HEK293 (cell line): ENCODE results near the gene CREB3.

Experiments used
- CTCF ChIA-PET: fragments of 350-600 bp; formaldehyde crosslinking; extraction: SDS; loops from one replicate; lab custom pipeline; 2021; ENCODE audit warnings: antibody characterized with exemption; lab: Yijun Ruan, JAX
- POLR2A ChIA-PET: fragments of 300-600 bp; formaldehyde crosslinking; extraction: SDS; loops from one replicate; lab custom pipeline; 2020; ENCODE audit warnings: antibody characterized with exemption, inconsistent platforms; lab: Yijun Ruan, JAX
- H3K27ac ChIP-seq: fragments of 200-500 bp; sonication (Bioruptor generic); 2 replicates; pipeline ENCODE4 v1.5.1; 2014; ENCODE audit warnings: low read depth, low read length, control low read depth, inconsistent platforms; ENCODE audit errors: extremely low read depth
- H3K36me3 ChIP-seq, 2 experiments: fragments of 200-500 bp in 1 of 2; sonication (Bioruptor generic) in 1 of 2; 1 replicate in 1 of 2; 2 replicates in 1 of 2; pipeline ENCODE4 v1.5.1; 2014 to 2017; ENCODE audit warnings: inconsistent platforms in 2 of 2, low read length in 2 of 2; ENCODE audit not compliant: control insufficient read depth in 2 of 2, insufficient read depth in 1 of 2
- H3K4me1 ChIP-seq: fragments of 200-500 bp; sonication (Bioruptor generic); 2 replicates; pipeline ENCODE4 v1.5.1; 2014; ENCODE audit warnings: mild to moderate bottlenecking, low read length, inconsistent platforms; ENCODE audit not compliant: control insufficient read depth, insufficient read depth
- H3K4me3 ChIP-seq: 2 replicates; pipeline ENCODE4 v1.5.1; 2011; ENCODE audit warnings: low read depth, mild to moderate bottlenecking, control low read depth, low read length, moderate library complexity
- H3K9me3 ChIP-seq: fragments of 200-500 bp; sonication (Bioruptor generic); 2 replicates; pipeline ENCODE4 v1.5.1; 2014; ENCODE audit warnings: low read depth, low read length, inconsistent platforms; ENCODE audit not compliant: control insufficient read depth, insufficient read depth
- BCL11A ChIP-seq: fragments of 450-650 bp; formaldehyde crosslinking; IDR thresholded peaks from 2 replicates; pipeline ENCODE4 v1.5.1; 2016; ENCODE audit warnings: low read depth, missing biosample characterization, missing genetic modification characterization
- IKZF3 ChIP-seq: fragments of 450-650 bp; IDR thresholded peaks from 2 replicates; pipeline ENCODE4 v1.5.0; 2018; ENCODE audit warnings: missing biosample characterization, mild to moderate bottlenecking, missing genetic modification characterization, moderate library complexity
- KLF1 ChIP-seq: fragments of 450-650 bp; formaldehyde crosslinking; IDR thresholded peaks from 2 replicates; pipeline ENCODE4 v1.5.1; 2016; ENCODE audit warnings: missing biosample characterization, missing genetic modification characterization
- KLF8 ChIP-seq: fragments of 450-650 bp; formaldehyde crosslinking; IDR thresholded peaks from 2 replicates; pipeline ENCODE4 v1.5.1; 2016; ENCODE audit warnings: missing biosample characterization, missing genetic modification characterization
- KLF9 ChIP-seq: fragments of 450-650 bp; formaldehyde crosslinking; IDR thresholded peaks from 2 replicates; pipeline ENCODE4 v1.5.1; 2016; ENCODE audit warnings: missing biosample characterization, missing genetic modification characterization, low read depth
- PRDM10 ChIP-seq: fragments of 450-650 bp; formaldehyde crosslinking; IDR thresholded peaks from 2 replicates; pipeline ENCODE4 v1.5.1; 2016; ENCODE audit warnings: missing biosample characterization, missing genetic modification characterization
- SP2 ChIP-seq: fragments of 450-650 bp; formaldehyde crosslinking; IDR thresholded peaks from 2 replicates; pipeline ENCODE4 v1.5.1; 2016; ENCODE audit warnings: missing biosample characterization, missing genetic modification characterization
- SP3 ChIP-seq: fragments of 450-650 bp; formaldehyde crosslinking; IDR thresholded peaks from 2 replicates; pipeline ENCODE4 v1.5.1; 2016; ENCODE audit warnings: missing biosample characterization, missing genetic modification characterization
- ZFP37 ChIP-seq: fragments of 450-650 bp; formaldehyde crosslinking; IDR thresholded peaks from 2 replicates; pipeline ENCODE4 v1.5.1; 2016; ENCODE audit warnings: missing biosample characterization, missing genetic modification characterization
- ZNF311 ChIP-seq: fragments of 450-650 bp; formaldehyde crosslinking; IDR thresholded peaks from 2 replicates; pipeline ENCODE4 v1.5.1; 2017; ENCODE audit warnings: missing biosample characterization, missing genetic modification characterization, borderline replicate concordance
- ZNF394 ChIP-seq: fragments of 450-650 bp; formaldehyde crosslinking; IDR thresholded peaks from 2 replicates; pipeline ENCODE4 v1.5.1; 2016; ENCODE audit warnings: missing biosample characterization, missing genetic modification characterization, mild to moderate bottlenecking, moderate library complexity, borderline replicate concordance
- ZNF510 ChIP-seq: fragments of 450-650 bp; formaldehyde crosslinking; IDR thresholded peaks from 2 replicates; pipeline ENCODE4 v1.5.1; 2018; ENCODE audit warnings: mild to moderate bottlenecking, missing genetic modification characterization, missing biosample characterization; ENCODE audit not compliant: insufficient replicate concordance
- ZNF544 ChIP-seq: fragments of 450-650 bp; formaldehyde crosslinking; IDR thresholded peaks from 2 replicates; pipeline ENCODE4 v1.5.0; 2017; ENCODE audit warnings: missing biosample characterization, missing genetic modification characterization
- ZNF549 ChIP-seq: fragments of 450-650 bp; IDR thresholded peaks from 2 replicates; pipeline ENCODE4 v1.5.1; 2018; ENCODE audit warnings: missing biosample characterization, missing genetic modification characterization, mild to moderate bottlenecking, inconsistent platforms, moderate library complexity
- ZNF558 ChIP-seq: fragments of 450-650 bp; formaldehyde crosslinking; IDR thresholded peaks from 2 replicates; pipeline ENCODE4 v1.5.1; 2016; ENCODE audit warnings: missing biosample characterization, missing genetic modification characterization
- ZNF626 ChIP-seq: fragments of 450-650 bp; sonication (Bioruptor Pico); formaldehyde crosslinking; IDR thresholded peaks from 2 replicates; pipeline ENCODE4 v1.5.1; 2018; ENCODE audit warnings: missing biosample characterization, missing genetic modification characterization, inconsistent platforms
- ZNF645 ChIP-seq: fragments of 450-650 bp; formaldehyde crosslinking; IDR thresholded peaks from 2 replicates; pipeline ENCODE4; 2016; ENCODE audit warnings: missing biosample characterization, missing genetic modification characterization
- ZNF704 ChIP-seq: fragments of 450-650 bp; formaldehyde crosslinking; IDR thresholded peaks from 2 replicates; pipeline ENCODE4 v1.5.1; 2016; ENCODE audit warnings: missing biosample characterization, missing genetic modification characterization
- ZNF76 ChIP-seq: fragments of 450-650 bp; formaldehyde crosslinking; IDR thresholded peaks from 2 replicates; pipeline ENCODE4; 2016; ENCODE audit warnings: low read depth, missing biosample characterization, missing genetic modification characterization, borderline replicate concordance
- ZNF768 ChIP-seq: fragments of 450-650 bp; formaldehyde crosslinking; IDR thresholded peaks from 2 replicates; pipeline ENCODE4 v1.5.1; 2018; ENCODE audit warnings: missing biosample characterization, mild to moderate bottlenecking, missing genetic modification characterization
- ZNF777 ChIP-seq: fragments of 450-650 bp; formaldehyde crosslinking; IDR thresholded peaks from 2 replicates; pipeline ENCODE4 v1.5.1; 2017; ENCODE audit warnings: missing biosample characterization, missing genetic modification characterization, borderline replicate concordance

Gene CREB3

GRCh38 chr9:35696520-35697215 lies 35.8 kb upstream of the CREB3 start:
- Histone ChIP-seq H3K27ac (no peak overlapping the region), H3K9me3 (no peaks in the 10 kb centered on the region), H3K36me3 (peaks cover 22 to 61% of the 10 kb centered on the region in 2 experiments; a peak in 2 of 3 replicates), H3K4me3 (no peak overlapping the region), H3K4me1 (no peaks in the 10 kb centered on the region)
- ChIA-PET CTCF (interaction anchor here (0.6 to 9.0 kb wide), 38 partner anchors 9 to 797 kb away, joined by 3 to 157 read pairs (median 5); partner anchors contain the start of genes ARHGEF39, CA9, CCDC107 and CREB3), POLR2A (interaction anchor here (0.7 to 3.8 kb wide), 7 partner anchors 8 to 38 kb away, joined by 3 to 31 read pairs (median 5); partner anchors contain the start of genes ARHGEF39, CCDC107, CREB3 and RMRP)
- TF ChIP-seq ZNF704 = no peak
- TF ChIP-seq ZNF311 (tag by site-specific recombination) = no peak
- no peak for TF ChIP-seq ZNF394 (tag by site-specific recombination)
- no peak for TF ChIP-seq KLF9 (tag by site-specific recombination)
- TF ChIP-seq ZNF510 (tag by site-specific recombination) = no peak

- ChIA-PET POLR2A (interaction anchor here (1.2 to 3.8 kb wide), 4 partner anchors 30 to 39 kb away, joined by 3 to 31 read pairs (median 12); partner anchors contain the start of genes ARHGEF39, CCDC107, CREB3 and RMRP), CTCF (interaction anchor here (0.6 to 9.0 kb wide), 20 partner anchors 8 to 442 kb away, joined by 3 to 157 read pairs (median 11); partner anchors contain the start of genes ARHGEF39, CCDC107, CREB3 and RMRP)
- Histone ChIP-seq H3K4me1 (no peaks in the 10 kb centered on the region), H3K36me3 (peaks cover 24 to 69% of the 10 kb centered on the region in 2 experiments; a peak in 2 of 3 replicates), H3K4me3 (no peak overlapping the region), H3K27ac (no peak overlapping the region), H3K9me3 (no peaks in the 10 kb centered on the region)
- TF ChIP-seq KLF8 (tag by site-specific recombination) = no peak
- no peak for TF ChIP-seq PRDM10 (tag by site-specific recombination)
- TF ChIP-seq ZNF558 = no peak
- TF ChIP-seq KLF1 (tag by site-specific recombination) = no peak
Measured at GRCh38 chr9:35697486-35697885, 35.0 kb upstream of the CREB3 start.

- Histone ChIP-seq H3K4me1 (no peaks in the 10 kb centered on the region), H3K27ac (no peak overlapping the region), H3K4me3 (no peak overlapping the region), H3K9me3 (no peaks in the 10 kb centered on the region), H3K36me3 (peaks cover 27 to 76% of the 10 kb centered on the region in 2 experiments; a peak in 2 of 3 replicates)
- TF ChIP-seq ZFP37 (tag by site-specific recombination) (no peak), SP3 (tag by site-specific recombination) (no peak), ZNF544 (tag by site-specific recombination) (no peak), KLF9 (tag by site-specific recombination) (no peak), ZNF549 (tag by site-specific recombination) (no peak), ZNF768 (no peak), ZNF626 (tag by site-specific recombination) (no peak), ZNF645 (no peak), IKZF3 (tag by site-specific recombination) (no peak), SP2 (tag by site-specific recombination) (no peak), ZNF777 (no peak), ZNF76 (tag by site-specific recombination) (no peak), BCL11A (tag by site-specific recombination) (no peak)
- ChIA-PET POLR2A (no interaction called here), CTCF (interaction anchor here (1.1 to 9.0 kb wide), 6 partner anchors 12 to 137 kb away, joined by 3 to 157 read pairs (median 38); partner anchors contain the start of genes ARHGEF39, CCDC107, CREB3 and RMRP)
Measured at GRCh38 chr9:35698231-35698630, 34.2 kb upstream of the CREB3 start.
